Measurements from ENCODE around the gene XPO5. TPM values are rescaled to one million over a fixed set of nuclear protein-coding genes. Genes with fewer than 3 reads are reported as not detected.
"Not testable (repeated sequence)": the region's sequence is repeated elsewhere in the genome, so short reads cannot be mapped to it uniquely, and the experiment has no call there.

The XPO5 gene
- total RNA-seq, 4 donors from 2014 or later = 24.0 to 30.4 (median 27.3) TPM

DNA sequence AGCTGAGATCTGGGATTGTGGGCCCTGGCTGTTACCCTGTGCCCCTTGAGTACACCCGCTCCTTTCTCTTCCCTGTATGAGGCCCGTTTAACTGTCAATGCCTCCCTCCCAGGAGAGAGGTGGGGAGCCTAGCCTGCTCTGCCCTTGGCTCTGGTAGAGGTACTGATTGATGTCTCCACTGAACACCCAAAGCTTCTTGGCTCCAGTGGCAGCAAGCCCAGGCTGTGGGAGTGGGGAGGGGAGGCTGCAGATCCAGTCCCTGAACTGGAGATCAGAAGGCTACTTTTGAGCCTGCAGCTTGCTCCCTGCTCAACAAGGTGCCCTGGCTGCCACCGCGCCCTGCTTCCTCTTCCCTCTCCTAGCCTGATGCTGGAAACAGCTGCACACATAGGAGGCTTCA is 73.2 kb downstream of the XPO5 start:
- WGBS, 2 donors = 79 to 82% methylated on average over 4 of the region's 4 CpGs
- intact Hi-C loops (cut with DNase I; ENCODE audit: low total_unique reads) = loop anchor here (10.0 kb wide), 1 partner anchor 148 kb away; no protein-coding TSS in a partner anchor
- H3K4me3 ChIP-seq (ENCODE audit: low read depth, poor library complexity, severe bottlenecking) = no peak overlapping the region
- TF ChIP-seq, protein P1, sequence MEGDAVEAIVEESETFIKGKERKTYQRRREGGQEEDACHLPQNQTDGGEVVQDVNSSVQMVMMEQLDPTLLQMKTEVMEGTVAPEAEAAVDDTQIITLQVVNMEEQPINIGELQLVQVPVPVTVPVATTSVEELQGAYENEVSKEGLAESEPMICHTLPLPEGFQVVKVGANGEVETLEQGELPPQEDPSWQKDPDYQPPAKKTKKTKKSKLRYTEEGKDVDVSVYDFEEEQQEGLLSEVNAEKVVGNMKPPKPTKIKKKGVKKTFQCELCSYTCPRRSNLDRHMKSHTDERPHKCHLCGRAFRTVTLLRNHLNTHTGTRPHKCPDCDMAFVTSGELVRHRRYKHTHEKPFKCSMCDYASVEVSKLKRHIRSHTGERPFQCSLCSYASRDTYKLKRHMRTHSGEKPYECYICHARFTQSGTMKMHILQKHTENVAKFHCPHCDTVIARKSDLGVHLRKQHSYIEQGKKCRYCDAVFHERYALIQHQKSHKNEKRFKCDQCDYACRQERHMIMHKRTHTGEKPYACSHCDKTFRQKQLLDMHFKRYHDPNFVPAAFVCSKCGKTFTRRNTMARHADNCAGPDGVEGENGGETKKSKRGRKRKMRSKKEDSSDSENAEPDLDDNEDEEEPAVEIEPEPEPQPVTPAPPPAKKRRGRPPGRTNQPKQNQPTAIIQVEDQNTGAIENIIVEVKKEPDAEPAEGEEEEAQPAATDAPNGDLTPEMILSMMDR (IDR thresholded peaks at IDR 0.05) = no peak
- no peak for TF ChIP-seq POLR2A (IDR thresholded peaks at IDR 0.05)
- no peak for DNase-seq (ENCODE audit: low spot score in 2 of 2)

DNA sequence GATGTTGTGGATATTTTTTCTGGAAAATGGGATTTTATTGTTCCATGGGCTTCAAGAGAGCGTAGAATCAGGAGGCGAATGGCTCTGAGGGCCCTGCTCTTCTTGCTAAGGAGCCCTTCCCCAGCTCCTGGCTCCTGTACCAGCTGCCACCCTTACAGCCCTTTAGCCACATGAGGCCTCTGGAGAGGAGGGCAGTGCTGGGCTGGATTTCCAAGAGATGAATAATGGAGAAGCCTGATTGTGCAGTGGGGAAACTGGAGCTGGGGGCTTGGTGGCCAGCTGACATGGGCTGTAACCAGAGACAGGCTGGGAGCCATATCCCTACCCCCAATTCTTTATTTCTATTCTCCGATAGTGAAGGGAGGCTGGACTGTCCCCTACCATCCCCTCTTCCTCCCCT is 74.9 kb downstream of the XPO5 start:
- intact Hi-C loops (cut with DNase I; ENCODE audit: low total_unique reads) = loop anchor here (10.0 kb wide), 1 partner anchor 146 kb away; no protein-coding TSS in a partner anchor
- no peak overlapping the region for H3K4me3 ChIP-seq (ENCODE audit: low read depth, poor library complexity, severe bottlenecking)
- WGBS, 2 donors = 94 to 100% methylated on average over 3 of the region's 3 CpGs
- TF ChIP-seq POLR2A (IDR thresholded peaks at IDR 0.05) = no peak
- TF ChIP-seq, protein P1 (IDR thresholded peaks at IDR 0.05) = no peak
- no peak for DNase-seq (ENCODE audit: low spot score in 2 of 2)

DNA sequence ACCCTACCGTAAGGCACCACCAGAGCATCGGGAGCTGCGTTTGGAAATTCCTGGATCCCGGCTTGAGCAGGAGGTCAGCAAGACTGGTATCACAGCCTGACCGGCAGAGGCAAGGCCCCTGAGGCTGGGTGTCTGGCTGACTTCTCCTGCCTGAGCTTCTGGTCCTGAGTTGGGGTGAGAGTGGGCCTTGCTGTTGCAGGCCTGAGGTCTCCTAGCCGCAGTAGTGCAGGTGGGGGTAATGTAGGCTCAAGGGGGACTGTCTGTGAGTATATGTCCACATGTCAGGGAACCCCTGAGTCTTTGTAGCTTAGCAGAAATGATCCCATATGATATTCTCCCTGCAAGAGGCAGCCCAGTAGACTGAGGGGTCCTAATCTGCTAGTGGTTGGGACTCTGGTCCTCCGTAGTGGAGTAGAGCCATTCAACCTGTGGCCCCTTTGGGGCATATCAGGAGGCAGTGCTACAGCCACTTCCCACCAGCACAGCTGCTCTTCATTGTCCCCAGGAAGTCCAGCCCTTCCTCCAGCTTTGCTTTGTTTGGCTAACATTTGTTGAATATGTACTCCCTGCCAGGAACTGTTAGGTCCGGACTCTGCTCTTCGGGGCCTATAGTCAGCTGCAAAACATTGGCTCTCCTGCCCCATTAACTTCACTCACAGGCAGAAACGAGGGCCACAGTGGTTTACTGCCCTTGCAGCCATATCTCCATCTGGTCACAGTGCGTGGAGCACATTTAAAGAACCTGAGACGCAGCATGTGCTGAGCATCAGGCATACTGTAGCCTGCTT is 76.6 kb downstream of the XPO5 start:
- TF ChIP-seq POLR2A (IDR thresholded peaks at IDR 0.05) = no peak
- TF ChIP-seq, protein P1 (IDR thresholded peaks at IDR 0.05) = no peak
- DNase-seq (ENCODE audit: low spot score in 2 of 2) = peak in 1 of 2 donors; percentile 63
- intact Hi-C loops (cut with DNase I; ENCODE audit: low total_unique reads) = no loop called here
- 71 to 84% methylated on average over 11 to 12 of the region's 12 CpGs for WGBS, 2 donors
- H3K4me3 ChIP-seq (ENCODE audit: low read depth, poor library complexity, severe bottlenecking) = no peak overlapping the region

DNA sequence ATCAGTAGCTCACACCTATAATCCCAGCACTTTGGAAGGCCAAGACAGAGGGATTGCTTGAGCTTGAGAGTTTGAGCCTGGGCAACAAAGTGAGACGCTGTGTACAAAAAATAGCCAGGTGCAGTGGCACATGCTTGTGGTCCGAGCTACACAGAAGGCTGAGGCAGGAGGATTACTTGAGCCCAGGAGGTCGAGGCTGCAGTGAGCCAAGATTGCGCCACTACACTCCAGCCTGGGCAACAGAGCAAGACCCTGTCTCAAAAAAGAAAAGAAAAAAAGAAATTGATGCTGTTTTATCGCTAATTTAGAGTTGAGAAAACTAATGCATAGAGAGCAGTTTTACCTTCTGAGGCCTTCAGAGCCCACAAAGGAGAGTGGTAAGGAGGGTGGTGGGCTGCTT is 77.5 kb downstream of the XPO5 start:
- H3K4me3 ChIP-seq (ENCODE audit: low read depth, poor library complexity, severe bottlenecking); intact Hi-C loops (cut with DNase I; ENCODE audit: low total_unique reads); DNase-seq (ENCODE audit: low spot score in 2 of 2): not testable (repeated sequence)
- WGBS, 2 donors = 82 to 90% methylated on average over 5 of the region's 5 CpGs

DNA sequence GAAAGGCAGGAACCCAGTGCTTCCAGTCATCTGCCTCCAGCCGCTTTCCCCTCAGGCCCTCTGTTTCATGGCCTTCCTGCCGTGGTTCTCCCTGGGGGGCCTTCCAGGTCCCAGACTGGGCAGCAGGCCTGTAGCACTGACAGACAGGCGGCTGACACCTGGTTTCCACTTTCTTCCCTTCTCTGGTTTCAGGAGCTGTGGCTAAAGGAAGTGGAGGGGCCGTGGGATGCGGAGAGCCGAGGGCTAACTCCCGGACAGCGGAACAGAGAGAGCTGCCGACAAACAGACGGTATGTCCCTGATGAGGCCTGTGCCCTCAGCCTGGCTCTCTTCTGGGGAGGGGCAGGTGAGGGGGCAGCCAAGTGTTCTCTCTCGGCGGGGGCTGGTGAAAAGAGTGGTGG is 78.1 kb downstream of the XPO5 start:
- WGBS, 2 donors = 93% methylated on average over 12 of the region's 12 CpGs
- no peak overlapping the region for H3K4me3 ChIP-seq (ENCODE audit: low read depth, poor library complexity, severe bottlenecking)
- intact Hi-C loops (cut with DNase I; ENCODE audit: low total_unique reads) = no loop called here
- no peak for TF ChIP-seq POLR2A (IDR thresholded peaks at IDR 0.05)
- TF ChIP-seq, protein P1 (IDR thresholded peaks at IDR 0.05) = no peak
- DNase-seq (ENCODE audit: low spot score in 2 of 2) = no peak

DNA sequence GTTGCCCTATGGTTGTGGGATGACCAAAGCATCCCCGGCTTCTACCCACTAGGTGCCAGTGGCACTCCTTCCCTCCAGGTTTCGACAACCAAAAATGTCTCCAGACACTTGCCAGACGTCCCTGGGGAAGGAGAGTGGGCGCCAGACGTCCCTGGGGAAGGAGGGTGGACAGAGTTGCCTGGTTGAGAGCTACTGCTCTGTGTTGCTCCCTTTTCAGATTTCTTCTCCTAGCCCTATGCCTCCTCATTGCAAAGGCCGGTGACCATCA is 78.8 kb downstream of the XPO5 start:
- intact Hi-C loops (cut with DNase I; ENCODE audit: low total_unique reads) = no loop called here
- no peak for DNase-seq (ENCODE audit: low spot score in 2 of 2)
- 67 to 69% methylated on average over 6 of the region's 6 CpGs for WGBS, 2 donors
- no peak for TF ChIP-seq POLR2A (IDR thresholded peaks at IDR 0.05)
- TF ChIP-seq, protein P1 (IDR thresholded peaks at IDR 0.05) = no peak
- no peak overlapping the region for H3K4me3 ChIP-seq (ENCODE audit: low read depth, poor library complexity, severe bottlenecking)

All from lower leg skin (tissue), 4 donors.